Right hindlimb (tissue), 1 donor: Measurements from ENCODE around the gene MSH3.
"Not testable (repeated sequence)": the region's sequence is repeated elsewhere in the genome, so short reads cannot be mapped to it uniquely, and the experiment has no call there.

ENCODE experiments used
- DNase-seq: peaks from one replicate; pipeline ENCODE4 v3.0.0-alpha.2; 2018

MSH3 gene

DNA sequence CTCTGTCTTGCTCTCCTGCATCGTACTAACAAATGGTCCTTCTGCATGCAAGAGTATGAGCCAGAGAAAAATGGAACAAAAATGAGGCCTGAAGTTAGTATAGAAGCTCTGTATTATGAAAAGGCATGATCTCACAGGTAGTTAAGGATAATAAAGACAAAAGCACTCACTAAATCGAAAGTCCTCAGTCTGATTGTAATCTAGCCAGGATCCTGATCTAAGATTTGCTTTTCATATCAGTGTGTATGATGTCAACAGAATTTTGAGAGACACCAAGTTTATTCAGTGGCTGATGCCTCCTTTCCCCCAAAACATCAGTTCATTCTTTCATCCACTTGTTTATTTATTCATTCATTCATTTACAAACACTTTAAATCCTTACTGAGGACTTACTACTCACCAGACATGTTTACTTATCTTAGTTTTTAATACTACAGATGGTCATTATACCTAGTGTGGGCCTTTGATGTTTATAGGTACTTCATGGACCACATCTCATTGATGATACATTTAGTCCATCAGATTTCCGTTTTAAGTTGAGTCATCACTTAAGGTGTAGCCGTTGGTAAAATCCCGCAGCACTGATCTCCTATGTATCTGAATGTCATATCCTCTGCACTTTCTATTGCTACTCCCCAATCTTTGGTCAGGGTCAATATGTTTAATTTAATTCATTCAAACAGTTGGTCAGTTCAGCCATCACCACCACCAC is 105.6 kb downstream of the MSH3 start:
- no peak for DNase-seq

GRCh38 chr5:80760680-80761079 is 106.2 kb downstream of the MSH3 start:
- no peak for DNase-seq

GRCh38 chr5:80761176-80761575 is 106.7 kb downstream of the MSH3 start:
- DNase-seq: no peak

- no peak for DNase-seq
These were observed 107.5 kb downstream of the MSH3 start for GRCh38 chr5:80761966-80762365.

DNA sequence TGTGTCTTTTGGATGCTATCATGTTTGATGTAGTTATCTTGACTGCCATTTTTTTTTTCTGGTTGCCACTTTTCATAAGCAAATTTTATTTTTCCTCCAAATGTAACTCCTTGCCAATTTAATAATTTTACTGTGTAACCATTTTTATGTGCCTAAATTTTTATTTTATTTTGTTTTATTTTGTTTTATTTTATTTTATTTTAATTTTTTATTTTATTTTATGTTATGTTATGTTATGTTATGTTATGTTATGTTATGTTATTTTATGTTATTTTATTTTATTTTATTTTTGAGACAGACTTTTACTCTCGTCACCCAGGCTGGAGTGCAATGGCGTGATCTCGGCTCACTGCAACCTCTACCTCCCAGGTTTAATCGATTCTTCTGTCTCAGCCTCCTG is 108.1 kb downstream of the MSH3 start:
- no peak for DNase-seq

DNA sequence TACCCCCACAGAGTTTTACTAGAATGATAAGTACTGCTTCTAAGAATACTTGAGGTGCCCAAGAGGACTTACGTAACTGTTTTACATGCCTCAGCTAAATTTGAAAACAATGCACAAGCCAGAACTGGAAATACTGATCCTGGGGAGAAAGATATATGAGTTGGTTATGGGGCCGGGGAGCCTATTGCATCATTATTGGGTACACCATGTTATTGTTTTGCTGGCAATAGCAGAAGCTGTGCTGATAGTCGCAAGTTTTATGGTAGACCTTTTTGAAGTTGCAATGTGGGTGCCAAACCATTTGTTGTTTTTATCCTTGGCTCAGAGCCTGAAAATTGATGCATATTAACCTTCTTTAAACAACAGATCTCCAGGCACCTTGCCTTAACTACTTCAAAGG is 108.8 kb downstream of the MSH3 start:
- DNase-seq: no peak

GRCh38 chr5:80763873-80764647 is 109.6 kb downstream of the MSH3 start:
- DNase-seq: no peak

DNA sequence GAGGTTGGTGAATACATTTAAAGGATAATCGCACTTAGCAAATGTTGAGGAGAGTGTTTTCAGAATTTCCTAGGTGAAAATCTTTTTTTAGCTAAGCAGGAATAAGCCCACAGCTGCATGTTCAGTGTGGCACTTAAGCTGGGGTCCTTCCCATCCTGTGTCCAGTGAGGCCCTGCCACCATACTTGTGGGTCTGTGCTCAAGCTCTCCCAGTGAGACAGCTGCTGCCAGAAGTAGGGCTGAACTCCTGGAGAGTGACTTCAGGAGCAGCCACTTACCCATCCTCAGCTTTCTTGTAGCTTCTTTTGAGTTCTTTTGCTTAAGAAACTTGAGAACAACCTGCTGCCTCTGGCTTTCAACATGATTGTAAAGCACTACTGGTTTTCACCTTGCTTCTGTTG is 110.3 kb downstream of the MSH3 start:
- no peak for DNase-seq

GRCh38 chr5:80777347-80778287 is 123.2 kb downstream of the MSH3 start:
- no peak for DNase-seq

GRCh38 chr5:80780024-80780423 is 125.6 kb downstream of the MSH3 start:
- no peak for DNase-seq

- DNase-seq: no peak
These were observed 126.4 kb downstream of the MSH3 start for GRCh38 chr5:80780761-80781285.

- no peak for DNase-seq
These were observed 126.9 kb downstream of the MSH3 start for GRCh38 chr5:80781356-80781755.

- no peak for DNase-seq
These were observed 128.2 kb downstream of the MSH3 start for GRCh38 chr5:80782626-80783025.

- not testable (repeated sequence) for DNase-seq
These were observed 129.3 kb downstream of the MSH3 start for GRCh38 chr5:80783751-80784150.

GRCh38 chr5:80784451-80784850 is 130.0 kb downstream of the MSH3 start:
- DNase-seq: no peak

GRCh38 chr5:80789319-80790016 is 135.0 kb downstream of the MSH3 start:
- DNase-seq: not testable (repeated sequence)

- no peak for DNase-seq
These were observed 136.2 kb downstream of the MSH3 start for GRCh38 chr5:80790698-80791097.

GRCh38 chr5:80793354-80793753 is 138.9 kb downstream of the MSH3 start:
- DNase-seq: no peak

GRCh38 chr5:80796846-80797245 is 142.4 kb downstream of the MSH3 start:
- DNase-seq: no peak

GRCh38 chr5:80797428-80798024 is 143.1 kb downstream of the MSH3 start:
- no peak for DNase-seq

DNA sequence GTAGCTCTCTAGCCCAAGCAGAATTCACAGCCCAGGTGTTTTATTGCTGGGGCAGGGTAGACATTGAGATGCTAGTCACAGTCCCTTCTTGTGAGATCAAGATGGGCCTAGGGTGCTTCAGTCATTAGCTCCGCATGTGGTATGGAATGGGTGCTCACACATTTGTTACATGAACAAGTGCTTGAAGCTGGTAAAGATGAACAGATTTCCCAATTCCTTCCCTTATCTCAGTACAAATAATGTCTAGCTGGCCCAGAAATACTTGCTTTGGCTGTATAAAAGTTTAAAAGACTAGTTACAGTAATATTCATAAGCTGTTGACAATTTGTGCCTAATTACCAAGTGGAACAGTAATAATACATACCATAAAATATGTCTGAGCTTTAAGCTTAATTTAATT is 143.7 kb downstream of the MSH3 start:
- no peak for DNase-seq

DNA sequence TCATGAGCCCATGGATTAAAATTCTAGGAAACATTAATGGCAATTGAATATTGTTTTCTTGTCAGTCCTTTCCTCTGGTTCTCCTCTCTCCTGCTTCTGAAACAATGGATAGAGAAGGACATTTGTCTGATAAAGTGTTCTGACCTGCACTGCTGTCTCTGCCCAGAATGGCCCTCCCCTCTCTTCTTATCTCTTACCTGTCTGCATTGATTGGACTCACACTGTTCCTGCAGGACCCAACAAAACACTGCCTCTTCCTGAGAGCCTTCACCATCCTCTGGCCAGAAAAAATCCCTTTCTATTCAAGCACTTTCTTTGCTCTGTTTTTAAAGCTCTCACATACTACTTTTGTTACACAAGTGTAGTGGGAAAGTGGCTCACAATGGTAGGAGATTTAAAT is 144.2 kb downstream of the MSH3 start:
- DNase-seq: no peak
